GM12801 (cell line): ENCODE data around the gene SUSD3.

Source experiments
- TF ChIP-seq, protein P1 (sequence below): IDR thresholded peaks from one replicate; pipeline ENCODE4 v1.5.1; 2011; ENCODE audit warnings: control low read depth; ENCODE audit not compliant: insufficient read length; ENCODE audit errors: extremely low read depth

The SUSD3 gene

DNA sequence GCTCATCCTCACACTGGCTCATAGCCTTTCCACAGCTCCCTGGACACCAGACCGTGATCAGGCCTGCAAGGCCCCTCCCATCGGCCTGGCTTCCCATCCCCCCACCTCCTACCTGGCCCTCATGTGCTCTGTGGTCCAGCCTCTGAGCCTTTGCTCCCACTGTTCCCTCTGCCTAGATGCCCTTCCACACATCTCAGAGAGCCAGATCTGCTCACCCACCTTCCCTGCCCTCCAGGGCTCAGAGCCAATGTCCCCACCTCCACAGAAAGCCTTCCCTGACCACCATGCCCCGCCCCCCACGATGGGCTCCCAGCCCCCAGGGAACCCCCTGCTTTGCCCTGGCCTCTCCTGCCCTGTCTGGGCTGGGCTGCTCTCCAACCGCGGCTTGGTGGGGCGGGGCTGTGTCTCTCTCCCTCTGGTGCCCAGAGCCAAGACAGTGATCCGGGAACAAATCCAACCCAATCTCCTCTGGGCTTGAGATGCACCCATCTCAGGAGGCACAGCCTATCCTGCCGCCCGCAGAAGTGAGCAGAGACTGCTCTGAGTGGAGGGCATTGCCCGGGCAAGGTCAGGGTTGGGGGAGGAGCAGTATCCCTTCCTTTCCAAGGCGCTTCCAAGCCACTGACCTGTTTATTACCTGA is 73.9 kb downstream of the SUSD3 start:
- TF ChIP-seq, protein P1, sequence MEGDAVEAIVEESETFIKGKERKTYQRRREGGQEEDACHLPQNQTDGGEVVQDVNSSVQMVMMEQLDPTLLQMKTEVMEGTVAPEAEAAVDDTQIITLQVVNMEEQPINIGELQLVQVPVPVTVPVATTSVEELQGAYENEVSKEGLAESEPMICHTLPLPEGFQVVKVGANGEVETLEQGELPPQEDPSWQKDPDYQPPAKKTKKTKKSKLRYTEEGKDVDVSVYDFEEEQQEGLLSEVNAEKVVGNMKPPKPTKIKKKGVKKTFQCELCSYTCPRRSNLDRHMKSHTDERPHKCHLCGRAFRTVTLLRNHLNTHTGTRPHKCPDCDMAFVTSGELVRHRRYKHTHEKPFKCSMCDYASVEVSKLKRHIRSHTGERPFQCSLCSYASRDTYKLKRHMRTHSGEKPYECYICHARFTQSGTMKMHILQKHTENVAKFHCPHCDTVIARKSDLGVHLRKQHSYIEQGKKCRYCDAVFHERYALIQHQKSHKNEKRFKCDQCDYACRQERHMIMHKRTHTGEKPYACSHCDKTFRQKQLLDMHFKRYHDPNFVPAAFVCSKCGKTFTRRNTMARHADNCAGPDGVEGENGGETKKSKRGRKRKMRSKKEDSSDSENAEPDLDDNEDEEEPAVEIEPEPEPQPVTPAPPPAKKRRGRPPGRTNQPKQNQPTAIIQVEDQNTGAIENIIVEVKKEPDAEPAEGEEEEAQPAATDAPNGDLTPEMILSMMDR: no peak

DNA sequence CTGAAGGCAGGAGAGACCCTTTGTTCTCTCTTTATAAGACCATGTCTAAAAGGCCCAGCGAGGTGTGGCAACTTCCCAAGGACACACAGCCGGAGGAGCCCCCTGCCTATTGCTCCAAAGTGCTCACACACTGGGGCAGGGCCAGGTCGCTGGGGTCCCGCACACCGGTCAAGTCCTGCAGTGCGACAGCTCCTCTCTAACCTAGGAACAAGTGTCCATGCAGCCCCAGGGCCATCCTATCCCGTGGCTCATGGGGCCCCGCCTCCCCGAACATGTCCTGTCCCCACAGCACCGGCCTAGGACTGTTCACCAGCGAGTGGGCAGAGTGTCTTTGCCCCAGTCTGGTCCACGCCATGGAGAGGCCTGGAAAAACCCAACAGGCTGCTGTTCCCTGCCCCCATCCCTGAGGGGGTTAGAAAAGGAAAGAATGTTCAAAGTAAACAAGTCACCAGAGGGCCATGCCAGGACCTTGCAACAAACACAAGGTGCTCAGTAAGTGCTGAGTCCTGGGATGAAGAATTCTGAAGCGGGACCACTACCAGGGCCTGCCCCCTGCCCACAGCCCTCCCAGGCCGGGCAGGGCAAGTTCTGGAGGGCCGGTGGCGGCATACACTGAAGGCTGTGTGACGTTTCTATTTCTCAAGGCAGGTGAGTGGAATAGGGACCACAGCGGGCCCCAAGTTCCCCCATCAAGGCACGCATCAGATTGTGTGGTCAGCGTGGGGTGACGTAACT is 74.6 kb downstream of the SUSD3 start:
- TF ChIP-seq, protein P1: no peak

DNA sequence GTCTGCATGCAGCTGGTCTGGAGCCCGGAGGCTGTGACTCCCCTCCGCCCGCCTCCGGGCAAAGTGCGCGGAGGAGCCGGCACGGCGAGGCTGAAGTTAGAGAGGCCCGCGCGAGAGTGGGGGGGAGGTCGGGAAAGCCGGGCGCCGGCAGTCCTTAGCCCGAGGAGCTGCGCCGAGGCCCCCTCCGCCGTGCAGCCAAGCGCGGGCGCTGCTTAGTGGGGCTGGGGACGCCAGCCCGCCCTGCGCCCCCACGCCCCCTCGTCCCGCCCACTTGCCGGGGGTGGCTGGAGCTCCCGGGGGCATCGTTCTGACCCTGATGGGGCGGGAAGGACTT is 75.1 kb downstream of the SUSD3 start:
- TF ChIP-seq, protein P1: no peak

DNA sequence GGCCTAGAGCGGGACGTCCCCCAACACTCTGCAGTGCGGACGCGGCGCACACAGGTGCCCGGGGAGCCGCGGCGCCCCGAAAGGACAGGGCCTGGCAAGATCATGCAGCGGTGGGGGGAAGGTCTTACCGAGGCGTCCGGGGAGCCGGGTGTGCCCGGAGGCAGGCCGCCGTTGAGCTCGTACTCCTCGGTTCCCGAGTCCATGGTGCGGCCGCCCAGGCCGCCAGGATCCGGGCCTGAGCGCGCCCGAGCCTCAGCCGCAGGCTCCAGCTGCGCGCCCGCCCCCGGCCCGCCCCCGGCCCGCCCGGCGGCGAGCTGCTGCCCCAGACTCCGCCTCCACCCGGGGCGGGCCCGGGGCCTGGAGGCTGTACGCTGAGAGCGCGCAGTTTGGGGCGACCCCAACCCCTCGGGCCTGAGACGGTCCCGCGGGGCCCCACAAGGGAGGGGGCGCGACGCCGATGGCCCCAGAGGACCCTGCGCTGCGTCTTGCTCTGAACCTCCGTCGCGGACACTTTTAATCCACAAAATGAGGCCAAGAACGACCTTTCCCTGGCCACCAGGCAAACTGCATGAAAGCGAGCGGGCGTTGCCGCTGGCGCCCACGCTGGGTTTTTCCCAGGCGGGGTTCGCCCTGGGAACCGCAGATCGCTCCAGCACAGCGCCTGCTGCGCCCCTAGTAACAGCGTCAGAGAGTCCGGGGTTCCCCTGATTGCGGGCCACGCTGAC is 75.7 kb downstream of the SUSD3 start, which contains the start of gene NINJ1:
Gene NINJ1 (minus strand): TSS at position 237 of the 725 bp plus-strand sequence. CDS start 34 bp downstream, at position 203.
- TF ChIP-seq, protein P1: no peak
